ENCODE data around the gene RND1. TPM values are rescaled to one million over a fixed set of nuclear protein-coding genes. Genes with fewer than 3 reads are reported as not detected.

Gene RND1
- polyA plus RNA-seq, 1 of the 3 experiments (the other 2 are of a cell fraction) = 0.39 TPM

GRCh38 chr12:48812389-48812788 is 53.3 kb downstream of the RND1 start (continued):
- TF ChIP-seq GABPA (IDR thresholded peaks at IDR 0.05; ENCODE audit: low read depth) = no peak
- TF ChIP-seq RXRA (IDR thresholded peaks at IDR 0.05; ENCODE audit: borderline replicate concordance, low read depth) = no peak

DNA sequence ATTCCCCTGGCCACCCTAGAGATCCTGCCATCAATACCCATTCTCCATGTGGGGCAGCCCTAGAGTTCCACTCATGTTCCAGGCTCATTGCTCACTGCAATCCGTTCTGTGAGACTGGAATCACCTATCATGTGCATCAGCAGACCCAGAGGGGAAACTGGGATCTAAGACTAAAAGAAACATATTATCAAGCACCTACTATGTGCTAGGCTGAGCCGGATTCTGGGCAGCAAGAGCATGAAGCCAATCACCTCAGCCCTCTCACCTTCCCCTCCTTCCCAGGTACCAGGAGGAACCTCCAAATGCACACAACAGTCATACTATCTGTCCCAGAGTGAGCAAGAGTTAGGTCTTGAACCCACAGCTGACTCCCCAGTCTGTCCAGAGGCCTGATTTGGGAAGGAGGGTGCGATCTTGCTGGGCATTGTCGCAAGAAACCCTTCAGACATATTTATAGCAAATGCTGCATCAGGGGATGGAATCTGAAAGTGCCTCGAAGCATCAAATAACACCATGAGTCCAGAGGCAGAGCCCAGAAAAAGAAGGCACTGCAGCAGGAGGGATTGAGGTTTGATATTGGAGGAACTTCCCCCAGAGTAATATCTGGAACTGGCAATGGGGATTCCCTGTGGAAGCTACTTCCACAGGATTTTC is 54.1 kb downstream of the RND1 start:
- Histone ChIP-seq H3K27ac (ENCODE audit: low read depth in 2 of 2, low read length in 1 of 2) (no peak overlapping the region), H3F3A (replicated peaks; ENCODE audit: insufficient read depth) (peaks cover 6% of the 10 kb centered on the region), H3K9me2 (no peaks in the 10 kb centered on the region), H3K36me3 (replicated peaks in 1 of 2; ENCODE audit: control insufficient read depth in 1 of 2, insufficient read depth in 2 of 2, low read length in 1 of 2) (no peaks in the 10 kb centered on the region), H3K4me2 (peak overlapping the region; percentile 29; the same call in 1 of the 2 replicates), H4K20me1 (ENCODE audit: insufficient read depth) (no peaks in the 10 kb centered on the region), H3K4me1 (ENCODE audit: control insufficient read depth in 1 of 2, insufficient read depth in 2 of 2, low read depth in 1 of 2, low read length in 1 of 2) (peaks cover 13 to 18% of the 10 kb centered on the region in 2 experiments; a peak in 3 of 4 replicates), H3K27me3 (ENCODE audit: insufficient read depth) (no peaks in the 10 kb centered on the region), H3K4me3 (ENCODE audit: low read depth in 2 of 2, low read length in 1 of 2) (no peak overlapping the region), H3K79me2 (ENCODE audit: insufficient read depth) (peaks cover 9% of the 10 kb centered on the region), H3K9me3 (no peaks in the 10 kb centered on the region), H2AFZ (ENCODE audit: low read depth) (no peak overlapping the region), H3K9ac (no peak overlapping the region)
- no peak for DNase-seq
- WGBS (ENCODE audit: low lambda C conversion rate) = 85% methylated on average over 5 of the region's 5 CpGs
- TF ChIP-seq TAF1 (IDR thresholded peaks at IDR 0.05; ENCODE audit: borderline replicate concordance, low read depth, low read length) = no peak
- ChIA-PET POLR2A (no interaction called here), CTCF (interaction anchor here (0.8 to 6.9 kb wide), 7 partner anchors 13 to 58 kb away, joined by 3 to 118 read pairs (median 3); partner anchors contain the start of gene ADCY6)

GRCh38 chr12:48810903-48811431 is 54.7 kb downstream of the RND1 start:
- H2AFZ ChIP-seq (ENCODE audit: low read depth) = no peak overlapping the region
- 0 out of 4 replicates have a peak overlapping the region, but pooled peaks of 1 of the 2 experiments have one; percentile 27 for H3K4me3 ChIP-seq (ENCODE audit: low read depth in 2 of 2, low read length in 1 of 2)
- no peaks in the 10 kb centered on the region for H3K9me3 ChIP-seq
- peak overlapping the region; percentile 29; the same call in 1 of the 2 replicates for H3K4me2 ChIP-seq
- no peaks in the 10 kb centered on the region for H3K27me3 ChIP-seq (ENCODE audit: insufficient read depth)
- TF ChIP-seq FOXM1 (IDR thresholded peaks at IDR 0.05; ENCODE audit: low read depth) (no peak), FOXJ3 (CRISPR knock-in tag; IDR thresholded peaks at IDR 0.05) (no peak), TAF1 (IDR thresholded peaks at IDR 0.05; ENCODE audit: borderline replicate concordance, low read depth, low read length) (no peak)
- TF ChIP-seq, protein P1, sequence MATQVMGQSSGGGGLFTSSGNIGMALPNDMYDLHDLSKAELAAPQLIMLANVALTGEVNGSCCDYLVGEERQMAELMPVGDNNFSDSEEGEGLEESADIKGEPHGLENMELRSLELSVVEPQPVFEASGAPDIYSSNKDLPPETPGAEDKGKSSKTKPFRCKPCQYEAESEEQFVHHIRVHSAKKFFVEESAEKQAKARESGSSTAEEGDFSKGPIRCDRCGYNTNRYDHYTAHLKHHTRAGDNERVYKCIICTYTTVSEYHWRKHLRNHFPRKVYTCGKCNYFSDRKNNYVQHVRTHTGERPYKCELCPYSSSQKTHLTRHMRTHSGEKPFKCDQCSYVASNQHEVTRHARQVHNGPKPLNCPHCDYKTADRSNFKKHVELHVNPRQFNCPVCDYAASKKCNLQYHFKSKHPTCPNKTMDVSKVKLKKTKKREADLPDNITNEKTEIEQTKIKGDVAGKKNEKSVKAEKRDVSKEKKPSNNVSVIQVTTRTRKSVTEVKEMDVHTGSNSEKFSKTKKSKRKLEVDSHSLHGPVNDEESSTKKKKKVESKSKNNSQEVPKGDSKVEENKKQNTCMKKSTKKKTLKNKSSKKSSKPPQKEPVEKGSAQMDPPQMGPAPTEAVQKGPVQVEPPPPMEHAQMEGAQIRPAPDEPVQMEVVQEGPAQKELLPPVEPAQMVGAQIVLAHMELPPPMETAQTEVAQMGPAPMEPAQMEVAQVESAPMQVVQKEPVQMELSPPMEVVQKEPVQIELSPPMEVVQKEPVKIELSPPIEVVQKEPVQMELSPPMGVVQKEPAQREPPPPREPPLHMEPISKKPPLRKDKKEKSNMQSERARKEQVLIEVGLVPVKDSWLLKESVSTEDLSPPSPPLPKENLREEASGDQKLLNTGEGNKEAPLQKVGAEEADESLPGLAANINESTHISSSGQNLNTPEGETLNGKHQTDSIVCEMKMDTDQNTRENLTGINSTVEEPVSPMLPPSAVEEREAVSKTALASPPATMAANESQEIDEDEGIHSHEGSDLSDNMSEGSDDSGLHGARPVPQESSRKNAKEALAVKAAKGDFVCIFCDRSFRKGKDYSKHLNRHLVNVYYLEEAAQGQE (IDR thresholded peaks at IDR 0.05; ENCODE audit: low read depth, low read length) = no peak
- no peaks in the 10 kb centered on the region for H4K20me1 ChIP-seq (ENCODE audit: insufficient read depth)
- H3K4me1 ChIP-seq (ENCODE audit: control insufficient read depth in 1 of 2, insufficient read depth in 2 of 2, low read depth in 1 of 2, low read length in 1 of 2) = peaks cover 7 to 12% of the 10 kb centered on the region in 2 experiments; a peak in 3 of 4 replicates
- no peak for DNase-seq
- no peak overlapping the region for H3K27ac ChIP-seq (ENCODE audit: low read depth in 2 of 2, low read length in 1 of 2)
- CTCF ChIA-PET = interaction anchor here (0.6 to 6.9 kb wide), 7 partner anchors 13 to 58 kb away, joined by 3 to 118 read pairs (median 3); partner anchors contain the start of gene ADCY6
- H3K79me2 ChIP-seq (ENCODE audit: insufficient read depth) = peaks cover 3% of the 10 kb centered on the region
- POLR2A ChIA-PET = interaction anchor here (0.6 kb wide), 1 partner anchor 112 kb away, joined by 3 read pairs; no protein-coding TSS in a partner anchor
- no peaks in the 10 kb centered on the region for H3K9me2 ChIP-seq
- peaks cover 6% of the 10 kb centered on the region for H3F3A ChIP-seq (replicated peaks; ENCODE audit: insufficient read depth)
- no peaks in the 10 kb centered on the region for H3K36me3 ChIP-seq (replicated peaks in 1 of 2; ENCODE audit: control insufficient read depth in 1 of 2, insufficient read depth in 2 of 2, low read length in 1 of 2)
- H3K9ac ChIP-seq = no peak overlapping the region
- WGBS (ENCODE audit: low lambda C conversion rate) = 68% methylated on average over 5 of the region's 5 CpGs

Measured in SK-N-SH (cell line).